ENCODE results near the gene CORO7. TPM values are rescaled to one million over a fixed set of nuclear protein-coding genes. Genes with fewer than 3 reads are reported as not detected.

Gene CORO7
- polyA plus RNA-seq, result 0.38 and 0.95 TPM in 2 replicates

DNA sequence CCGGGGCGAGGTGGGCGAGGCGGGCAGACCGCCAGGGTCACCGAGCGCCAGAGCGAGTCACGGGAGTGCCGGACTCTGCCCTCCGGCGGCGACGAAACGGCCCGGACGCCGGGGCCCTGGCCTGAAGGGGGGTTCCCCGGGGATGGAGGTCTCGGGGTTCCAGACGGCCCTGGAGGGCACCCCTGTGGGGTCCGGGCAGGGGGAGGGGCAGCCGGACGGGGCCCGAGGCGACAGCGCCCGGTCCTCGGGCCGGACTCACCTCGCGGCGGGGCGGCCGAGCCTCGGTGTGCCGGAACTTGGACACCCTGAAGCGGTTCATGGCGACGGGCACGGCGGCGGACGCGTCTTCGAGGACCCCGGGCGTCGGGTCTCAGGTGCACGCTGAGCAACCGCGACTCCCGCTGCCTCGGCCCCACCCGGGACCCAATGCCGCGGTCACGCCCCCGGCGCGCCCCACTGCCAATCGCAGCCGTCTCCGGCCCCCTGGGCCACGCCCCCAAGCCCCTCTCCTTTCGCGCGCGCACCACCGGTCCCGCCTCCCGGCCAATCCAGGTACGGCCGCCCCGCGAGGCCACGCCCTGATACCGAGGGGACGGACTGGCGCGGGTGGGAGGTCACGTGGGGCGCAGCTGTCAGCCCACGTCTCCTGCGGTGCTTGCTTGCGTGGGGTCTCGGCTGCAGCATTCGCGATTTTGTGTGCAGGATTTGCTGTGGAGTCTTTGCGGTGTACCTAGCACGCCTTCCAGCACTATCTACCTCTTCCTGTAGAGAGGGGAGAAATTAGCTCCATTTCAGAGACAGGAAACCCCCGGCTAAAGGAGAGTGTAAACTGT lies at the start of gene CORO7:
Gene CORO7, minus strand, starts transcription at position 397 of the 833 bp plus-strand sequence. Its CDS starts 78 bp downstream, at position 319.

DNA sequence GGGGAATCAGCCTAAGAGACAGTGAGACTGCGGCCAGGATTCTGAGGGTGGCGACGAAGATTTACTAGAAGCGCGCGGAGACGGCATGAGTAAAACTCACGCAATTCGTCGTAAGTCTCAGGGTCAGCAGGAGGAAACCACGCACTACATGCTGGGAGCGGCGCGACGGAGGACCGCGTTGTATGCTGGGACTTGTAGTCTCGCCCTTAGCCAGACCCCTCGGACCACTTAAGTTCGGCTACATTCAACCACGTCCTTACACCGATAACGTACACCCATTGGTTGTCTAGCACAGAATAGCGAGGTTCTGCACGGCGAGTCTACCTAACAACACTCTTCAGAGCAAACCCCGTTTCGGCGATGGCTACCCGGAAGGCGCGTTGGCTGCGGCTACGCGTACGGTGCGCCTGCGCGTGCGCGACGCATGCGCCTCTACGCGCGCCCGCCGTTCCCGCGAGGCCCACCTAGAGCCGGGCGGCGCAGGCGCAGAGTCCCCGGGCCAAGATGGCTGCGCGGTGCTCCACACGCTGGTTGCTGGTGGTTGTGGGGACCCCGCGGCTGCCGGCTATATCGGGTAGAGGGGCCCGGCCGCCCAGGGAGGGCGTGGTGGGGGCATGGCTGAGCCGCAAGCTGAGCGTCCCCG lies 9.1 kb upstream of the CORO7 start, which contains the start of gene DNAJA3:
Gene DNAJA3, plus strand, starts transcription at position 491 of the 643 bp plus-strand sequence. Its CDS starts 14 bp downstream, at position 505.

DNA sequence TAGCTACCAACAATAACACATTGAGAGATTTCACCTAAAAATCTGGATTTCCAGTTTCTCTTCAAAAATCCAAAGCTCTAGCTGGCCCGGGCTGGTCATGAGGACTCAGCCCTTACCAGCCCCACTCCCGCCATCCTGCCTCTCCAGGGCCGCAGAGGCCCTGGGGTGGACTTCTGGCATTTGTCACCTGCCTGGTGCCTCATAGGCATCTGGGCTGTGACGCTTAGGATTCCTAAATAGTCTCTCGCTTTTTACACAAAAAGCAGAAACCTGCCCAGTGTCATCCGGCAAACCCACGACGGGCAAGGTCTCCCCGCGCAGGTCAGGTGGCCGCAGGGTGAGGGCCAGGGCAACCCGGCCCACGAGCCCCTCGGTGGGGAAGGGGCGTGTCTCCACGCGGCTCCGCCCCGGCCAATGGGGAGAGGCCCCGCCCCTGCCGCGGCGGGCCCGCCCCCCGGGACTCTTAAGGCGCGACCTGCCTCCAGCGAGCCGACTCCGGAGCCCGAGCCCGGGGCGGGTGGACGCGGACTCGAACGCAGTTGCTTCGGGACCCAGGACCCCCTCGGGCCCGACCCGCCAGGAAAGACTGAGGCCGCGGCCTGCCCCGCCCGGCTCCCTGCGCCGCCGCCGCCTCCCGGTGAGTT lies 44.9 kb downstream of the CORO7 start, which contains the start of gene VASN:
Gene VASN, plus strand, starts transcription at position 492 of the 644 bp plus-strand sequence. CDS start 9,030 bp downstream, outside the sequence.

DNA sequence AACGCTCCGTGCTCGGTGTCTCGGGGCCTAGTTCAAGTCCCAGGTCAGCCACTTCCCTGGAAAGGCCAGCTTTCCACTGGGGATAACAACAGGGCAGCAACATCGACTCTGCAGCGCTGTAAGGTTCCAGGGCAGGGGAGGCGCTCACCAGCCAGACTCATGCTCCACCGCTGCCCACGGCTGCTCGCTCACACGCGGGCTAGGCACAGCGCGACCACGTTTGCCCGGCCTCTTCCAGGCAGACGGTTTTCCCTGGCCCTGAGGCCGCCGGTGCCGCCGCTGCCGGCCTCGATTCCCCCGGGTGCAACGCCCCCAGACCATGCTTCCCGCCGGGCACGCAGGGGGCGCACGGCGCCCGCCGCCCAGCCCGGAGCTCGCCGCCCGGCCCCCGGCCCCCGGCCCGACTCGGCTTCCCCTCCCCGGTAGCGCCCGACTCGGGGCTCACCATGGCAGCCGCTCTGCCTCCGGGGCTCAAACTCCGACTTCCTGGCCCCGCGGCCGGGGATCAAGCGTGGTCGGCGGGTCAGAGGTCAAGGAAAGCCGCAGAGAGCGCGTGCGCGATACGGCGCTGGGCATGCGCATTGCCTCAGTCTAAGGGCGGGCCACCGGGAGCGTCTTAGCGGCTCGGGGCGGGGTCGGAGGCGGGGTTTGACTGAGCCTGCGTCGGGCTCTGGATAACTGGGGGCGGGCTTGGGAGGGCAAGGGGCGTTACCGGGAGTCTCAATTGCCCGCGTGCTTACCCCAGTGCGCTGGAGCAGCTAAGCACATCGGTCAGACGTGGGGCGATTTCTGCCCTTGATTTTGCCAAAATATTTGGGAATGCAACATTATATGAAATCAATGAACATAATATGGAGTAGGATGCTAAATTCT lies 65.4 kb downstream of the CORO7 start, which contains the start of gene PAM16:
Gene PAM16, minus strand, starts transcription at position 535 of the 873 bp plus-strand sequence. Its CDS starts 87 bp downstream, at position 448.

DNA sequence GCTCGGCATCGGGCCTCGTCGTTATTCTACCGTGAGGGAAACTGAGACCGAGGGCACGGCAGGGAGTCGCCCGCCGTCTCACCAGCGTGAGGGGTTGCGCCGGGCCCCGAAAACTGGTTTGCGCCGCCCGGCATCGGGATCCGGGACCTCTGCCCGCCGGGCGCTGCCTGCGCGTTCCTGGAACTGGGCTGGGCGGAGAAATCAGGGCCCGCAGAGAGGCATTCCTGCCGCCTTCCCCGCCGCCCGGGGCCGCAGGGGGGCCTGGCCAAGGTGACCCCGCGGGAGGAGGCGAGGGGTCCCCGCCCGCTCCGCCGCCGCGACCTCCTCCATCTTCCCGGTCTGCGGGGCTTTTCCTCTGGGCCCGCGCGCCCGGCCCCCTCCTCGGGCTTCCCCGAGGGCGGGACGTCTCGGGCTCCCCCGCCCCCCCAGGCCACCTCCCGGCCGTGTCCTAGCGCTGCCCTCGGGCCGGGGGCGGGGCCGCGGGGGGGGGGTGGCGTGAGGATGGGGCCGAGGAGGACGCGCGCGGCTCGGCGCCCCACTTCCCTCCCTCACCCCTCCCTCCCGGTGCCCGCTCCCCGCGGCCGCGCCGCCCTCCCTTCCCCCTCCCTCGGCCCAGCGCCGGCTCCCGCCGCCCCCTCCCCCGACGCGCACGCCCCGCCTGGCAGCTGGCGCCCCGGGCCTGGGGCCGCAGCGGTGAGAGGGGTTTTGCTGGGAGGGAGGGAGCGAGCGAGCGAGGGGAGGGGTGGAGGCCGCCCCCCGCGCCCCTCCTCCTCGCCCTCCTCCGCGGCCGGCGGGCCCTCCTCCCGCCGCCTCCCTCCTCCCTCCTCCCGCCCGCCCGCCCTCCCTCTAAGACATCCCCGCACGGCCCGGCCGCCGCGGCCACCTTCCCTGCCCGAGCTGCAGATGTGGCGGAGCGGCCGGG lies 100.9 kb downstream of the CORO7 start, which contains the start of gene GLIS2:
Gene GLIS2, plus strand, starts transcription at position 882 of the 922 bp plus-strand sequence. CDS start 16,214 bp downstream, outside the sequence.

Other genes starting within 250 kb of the CORO7 start
- gene SRL, start 174.5 kb downstream of the CORO7 start, polyA plus RNA-seq, result not detected in 2 replicates
- 0.34 and 0.40 TPM in 2 replicates for gene TFAP4, start 143.6 kb downstream of the CORO7 start, polyA plus RNA-seq
- 0.08 TPM in 1 of 2 replicates, not detected in the other for gene GLIS2, start 100.5 kb downstream of the CORO7 start, polyA plus RNA-seq
- gene PAM16, start 65.3 kb downstream of the CORO7 start, polyA plus RNA-seq, result 48.1 and 61.9 TPM in 2 replicates
- 0.11 TPM in 1 of 2 replicates, not detected in the other for gene VASN, start 44.7 kb downstream of the CORO7 start, polyA plus RNA-seq
- 22.6 and 28.8 TPM in 2 replicates for gene DNAJA3, start 9.3 kb upstream of the CORO7 start, polyA plus RNA-seq
- 13.5 and 17.8 TPM in 2 replicates for gene NMRAL1, start 58.0 kb upstream of the CORO7 start, polyA plus RNA-seq
- 109 and 149 TPM in 2 replicates for gene HMOX2, start 59.8 kb upstream of the CORO7 start, polyA plus RNA-seq
- 32.6 and 51.1 TPM in 2 replicates for gene CDIP1, start 122.2 kb upstream of the CORO7 start, polyA plus RNA-seq
- not detected in 2 replicates for gene C16orf96, start 139.7 kb upstream of the CORO7 start, polyA plus RNA-seq
- 1.7 and 2.7 TPM in 2 replicates for gene UBALD1, start 198.3 kb upstream of the CORO7 start, polyA plus RNA-seq
- gene MGRN1, start 208.2 kb upstream of the CORO7 start, polyA plus RNA-seq, result 0.22 and 1.2 TPM in 2 replicates

Measured in Purkinje cell (primary cell).